WERI-Rb-1 (cell line): ENCODE results near the gene RDH8.

Source experiments
- DNase-seq: peaks from one replicate; pipeline ENCODE4 v3.0.0-alpha.2; 2020
- H3K27ac ChIP-seq: fragments of 250-450 bp; sonication (Bioruptor Pico); 2 replicates; pipeline ENCODE4 v1.5.1; 2020; ENCODE audit warnings: mild to moderate bottlenecking, moderate library complexity
- H3K27me3 ChIP-seq: fragments of 250-450 bp; sonication (Bioruptor Pico); 2 replicates; pipeline ENCODE4 v1.5.1; 2021; ENCODE audit warnings: mild to moderate bottlenecking, low read depth, moderate library complexity; ENCODE audit not compliant: insufficient read depth, severe bottlenecking
- H3K36me3 ChIP-seq: fragments of 250-450 bp; sonication (Bioruptor Pico); 2 replicates; pipeline ENCODE4 v1.5.1; 2020; ENCODE audit warnings: mild to moderate bottlenecking, moderate library complexity
- H3K4me3 ChIP-seq: 2 replicates; pipeline ENCODE4 v1.5.1; 2011; ENCODE audit warnings: low read depth, mild to moderate bottlenecking, control low read depth, low read length
- H3K9me3 ChIP-seq: fragments of 250-450 bp; sonication (Bioruptor Pico); 2 replicates; pipeline ENCODE4 v1.5.1; 2021; ENCODE audit warnings: mild to moderate bottlenecking, moderate library complexity; ENCODE audit not compliant: severe bottlenecking
- TF ChIP-seq, protein P1 (sequence below): IDR thresholded peaks from 2 replicates; pipeline ENCODE4 v1.5.1; 2011; ENCODE audit warnings: low read depth, mild to moderate bottlenecking, control low read depth, inconsistent platforms, low read length

RDH8 gene

DNA sequence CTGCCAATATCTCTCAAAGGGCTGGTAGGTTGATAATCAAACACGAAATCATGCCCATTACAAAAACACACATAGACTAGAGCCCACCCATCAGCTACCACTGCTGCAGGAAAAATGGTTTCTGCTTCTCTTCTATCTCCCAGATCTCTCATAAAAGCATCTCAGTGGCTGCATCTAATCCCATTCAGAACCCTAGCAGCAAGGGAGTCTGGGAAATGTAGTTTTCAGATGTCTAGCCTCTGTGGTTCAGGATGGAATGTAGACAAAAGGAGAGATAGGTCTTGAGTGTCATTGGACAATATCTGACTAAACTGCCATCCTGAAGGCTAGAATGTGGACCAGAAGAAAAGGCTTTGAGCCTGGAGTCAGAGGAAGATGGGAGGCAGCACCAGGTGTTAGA is 32.1 kb downstream of the RDH8 start:
- Histone ChIP-seq H3K4me3 (no peak overlapping the region), H3K36me3 (no peaks in the 10 kb centered on the region), H3K27me3 (peaks cover 21% of the 10 kb centered on the region), H3K9me3 (peaks cover 54% of the 10 kb centered on the region), H3K27ac (no peak overlapping the region)
- TF ChIP-seq, protein P1, sequence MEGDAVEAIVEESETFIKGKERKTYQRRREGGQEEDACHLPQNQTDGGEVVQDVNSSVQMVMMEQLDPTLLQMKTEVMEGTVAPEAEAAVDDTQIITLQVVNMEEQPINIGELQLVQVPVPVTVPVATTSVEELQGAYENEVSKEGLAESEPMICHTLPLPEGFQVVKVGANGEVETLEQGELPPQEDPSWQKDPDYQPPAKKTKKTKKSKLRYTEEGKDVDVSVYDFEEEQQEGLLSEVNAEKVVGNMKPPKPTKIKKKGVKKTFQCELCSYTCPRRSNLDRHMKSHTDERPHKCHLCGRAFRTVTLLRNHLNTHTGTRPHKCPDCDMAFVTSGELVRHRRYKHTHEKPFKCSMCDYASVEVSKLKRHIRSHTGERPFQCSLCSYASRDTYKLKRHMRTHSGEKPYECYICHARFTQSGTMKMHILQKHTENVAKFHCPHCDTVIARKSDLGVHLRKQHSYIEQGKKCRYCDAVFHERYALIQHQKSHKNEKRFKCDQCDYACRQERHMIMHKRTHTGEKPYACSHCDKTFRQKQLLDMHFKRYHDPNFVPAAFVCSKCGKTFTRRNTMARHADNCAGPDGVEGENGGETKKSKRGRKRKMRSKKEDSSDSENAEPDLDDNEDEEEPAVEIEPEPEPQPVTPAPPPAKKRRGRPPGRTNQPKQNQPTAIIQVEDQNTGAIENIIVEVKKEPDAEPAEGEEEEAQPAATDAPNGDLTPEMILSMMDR, result no peak
- no peak for DNase-seq

DNA sequence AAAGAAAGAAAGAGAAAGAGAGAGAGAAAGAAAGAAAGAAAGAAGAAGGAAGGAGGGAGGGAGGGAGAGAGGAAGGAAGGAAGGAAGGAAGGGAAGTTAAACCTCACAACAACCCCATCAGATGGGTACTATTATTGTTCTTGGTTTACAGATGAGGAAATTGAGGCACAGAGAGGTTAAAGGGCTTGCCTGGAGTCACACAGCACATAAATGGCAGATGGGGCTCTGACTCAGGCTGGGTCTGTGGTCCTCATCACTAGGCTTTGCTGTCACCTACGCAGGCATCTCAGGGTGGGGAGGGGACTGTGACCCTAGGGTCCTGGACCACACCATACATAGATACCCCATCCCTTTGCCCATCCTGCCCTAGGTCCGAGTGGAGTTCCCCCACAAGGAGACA is 36.3 kb downstream of the RDH8 start:
- Histone ChIP-seq H3K27ac (no peak overlapping the region), H3K4me3 (no peak overlapping the region), H3K36me3 (no peaks in the 10 kb centered on the region), H3K9me3 (peaks cover 16% of the 10 kb centered on the region), H3K27me3 (peaks cover 36% of the 10 kb centered on the region)
- DNase-seq, result no peak
- TF ChIP-seq, protein P1, result no peak

DNA sequence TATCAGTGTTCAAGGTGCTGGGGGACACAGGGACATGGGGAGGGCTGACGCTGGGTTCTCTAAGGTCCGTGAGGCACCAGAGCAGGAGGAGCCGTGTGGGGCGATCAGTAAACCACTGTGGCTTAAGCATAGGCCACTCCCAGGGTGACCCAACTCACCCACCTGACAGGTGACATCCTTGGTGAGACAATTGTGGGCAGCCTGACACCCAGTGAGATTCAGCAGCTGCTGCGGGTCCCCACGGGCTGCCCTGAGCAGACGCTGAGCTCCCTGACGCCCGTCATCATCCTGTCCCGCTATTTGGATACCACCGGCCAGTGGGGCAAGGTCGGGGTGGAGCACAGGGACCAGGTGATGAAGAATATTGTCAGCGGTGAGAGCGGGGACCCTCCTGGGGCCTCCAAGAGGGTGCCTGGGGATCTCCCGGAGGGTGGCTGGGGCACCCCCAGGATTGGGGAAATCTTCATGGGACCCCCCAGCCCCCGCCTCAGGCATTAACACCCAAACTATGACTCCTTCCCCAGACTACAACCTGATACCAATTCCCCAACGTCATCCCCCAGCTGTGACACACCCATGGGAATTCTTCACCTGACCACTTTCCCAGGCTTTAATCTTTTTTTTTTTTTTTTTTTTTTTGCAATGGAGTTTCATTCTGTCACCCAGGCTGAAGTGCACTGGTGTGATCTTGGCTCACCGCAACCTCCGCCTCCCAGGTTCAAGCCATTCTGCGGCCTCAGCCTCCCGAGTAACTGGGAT is 39.5 kb downstream of the RDH8 start:
- TF ChIP-seq, protein P1, result no peak
- H3K4me3 ChIP-seq, result no peak overlapping the region
- H3K27ac ChIP-seq, result no peak overlapping the region
- H3K27me3 ChIP-seq, result peaks cover 34% of the 10 kb centered on the region
- DNase-seq, result no peak
- no peaks in the 10 kb centered on the region for H3K36me3 ChIP-seq
- H3K9me3 ChIP-seq, result peaks cover 2% of the 10 kb centered on the region

DNA sequence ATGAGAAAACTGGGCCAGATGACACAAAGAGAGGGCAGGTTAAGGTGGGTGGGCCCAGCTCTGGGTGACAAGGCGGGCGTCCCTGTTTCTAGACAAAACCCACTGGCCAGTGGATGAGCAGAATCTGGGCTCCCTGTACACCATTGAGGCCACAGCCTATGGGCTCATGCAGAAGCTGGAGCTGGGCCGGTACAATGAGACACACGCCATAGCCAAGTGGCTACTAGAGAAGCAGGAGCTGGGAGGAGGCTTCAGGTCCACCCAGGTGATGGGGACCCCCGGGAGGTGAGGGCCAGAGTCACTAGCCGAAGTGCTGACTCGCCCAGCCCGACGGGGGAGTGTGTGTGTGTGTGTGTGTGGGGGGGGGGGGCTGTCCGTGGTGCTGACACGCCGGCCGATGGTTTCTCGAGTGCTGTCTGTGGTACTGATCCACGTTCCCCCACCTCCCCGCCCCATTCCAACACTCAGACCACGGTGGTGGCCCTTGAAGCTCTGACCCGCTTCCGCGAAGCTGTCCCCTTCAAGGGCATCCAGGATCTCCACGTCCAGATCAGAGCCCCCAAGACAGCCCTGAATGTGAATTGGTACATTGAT is 48.5 kb downstream of the RDH8 start:
- Histone ChIP-seq H3K27ac (no peak overlapping the region), H3K9me3 (no peaks in the 10 kb centered on the region), H3K4me3 (no peak overlapping the region), H3K27me3 (peaks cover 49% of the 10 kb centered on the region), H3K36me3 (no peaks in the 10 kb centered on the region)
- DNase-seq, result no peak
- TF ChIP-seq, protein P1, result no peak

DNA sequence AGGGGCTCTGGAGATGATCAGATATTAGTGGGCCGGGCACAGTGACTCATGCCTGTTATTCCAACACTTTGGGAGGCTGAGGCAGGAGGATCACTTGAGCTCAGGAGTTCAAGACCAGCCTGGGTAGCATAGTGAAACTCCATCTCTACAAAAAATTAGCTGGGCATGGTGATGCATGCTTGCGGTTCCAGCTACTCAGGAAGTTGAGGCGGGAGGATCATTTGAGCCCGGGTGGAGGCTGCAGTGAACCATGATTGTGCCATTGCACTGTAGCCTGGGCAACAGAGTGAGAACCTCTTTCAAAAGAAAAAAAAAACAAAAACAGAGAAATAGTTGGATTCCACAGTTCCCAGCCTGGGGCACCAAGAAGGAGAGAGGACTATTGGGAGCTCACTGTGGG is 54.9 kb downstream of the RDH8 start:
- TF ChIP-seq, protein P1, result no peak
- Histone ChIP-seq H3K27ac (no peak overlapping the region), H3K27me3 (peaks cover 45% of the 10 kb centered on the region), H3K4me3 (no peak overlapping the region), H3K9me3 (no peaks in the 10 kb centered on the region), H3K36me3 (no peaks in the 10 kb centered on the region)
- DNase-seq, result no peak

DNA sequence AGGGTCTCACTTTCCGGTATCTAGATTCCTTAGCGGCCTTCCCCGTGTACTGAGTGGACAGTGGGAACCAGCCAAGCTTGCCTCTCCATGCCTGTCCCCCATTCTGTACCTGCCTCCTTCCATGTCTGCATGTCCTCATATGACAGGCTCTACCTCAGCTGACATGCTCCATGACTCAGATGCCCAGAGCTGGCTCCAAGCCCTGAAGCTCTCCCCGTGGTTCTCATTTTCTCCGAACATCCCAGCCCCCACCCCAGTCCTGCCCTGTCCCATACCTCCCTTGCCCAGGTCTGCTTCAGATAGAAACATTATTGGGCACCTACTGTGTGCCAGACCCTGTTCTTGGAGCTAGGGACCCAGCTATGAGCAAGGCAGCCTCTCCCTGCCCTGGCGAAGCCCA is 55.8 kb downstream of the RDH8 start:
- DNase-seq, result no peak
- TF ChIP-seq, protein P1, result no peak
- Histone ChIP-seq H3K27ac (no peak overlapping the region), H3K9me3 (peaks cover 2% of the 10 kb centered on the region), H3K27me3 (peaks cover 39% of the 10 kb centered on the region), H3K36me3 (no peaks in the 10 kb centered on the region), H3K4me3 (no peak overlapping the region)
